Fibroblast of lung (primary cell): Measurements from ENCODE around the gene STX12.

Source experiments
- EZH2 ChIP-seq: IDR thresholded peaks from 2 replicates; pipeline ENCODE4 v1.5.1; 2012; ENCODE audit warnings: low read length, control low read depth, mild to moderate bottlenecking; ENCODE audit errors: missing control alignments
- TF ChIP-seq, protein P1 (sequence below), 2 donors: IDR thresholded peaks in 1 of 2; conservative IDR thresholded peaks in 1 of 2; 1 replicate in 1 of 2; 2 replicates in 1 of 2; pipeline ENCODE4 v1.5.1; 2011 to 2012; ENCODE audit warnings: low read length in 2 of 2, control low read depth in 1 of 2, inconsistent platforms in 1 of 2, low read depth in 1 of 2, mild to moderate bottlenecking in 1 of 2

DNA sequence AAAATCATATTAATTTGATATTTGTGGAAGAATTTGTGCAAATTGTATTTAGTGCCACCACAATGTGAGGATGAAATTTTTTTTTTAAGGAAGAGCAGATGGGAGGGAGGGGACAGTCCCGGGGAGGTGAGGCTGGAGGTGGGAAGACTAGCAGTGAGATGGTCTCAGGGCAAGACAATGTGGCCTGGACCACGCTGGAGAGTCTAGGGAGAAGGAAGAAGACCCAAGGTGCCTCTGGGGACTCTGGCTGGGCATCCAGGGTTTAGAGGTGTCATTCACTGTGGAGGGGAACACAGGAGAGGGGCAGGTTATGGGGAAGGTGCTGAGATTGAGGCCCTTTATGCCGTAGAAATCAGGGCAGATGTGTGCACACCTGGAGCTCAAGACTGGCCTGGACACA is 89.0 kb downstream of the STX12 start:
- no peak for TF ChIP-seq EZH2
- TF ChIP-seq, protein P1, sequence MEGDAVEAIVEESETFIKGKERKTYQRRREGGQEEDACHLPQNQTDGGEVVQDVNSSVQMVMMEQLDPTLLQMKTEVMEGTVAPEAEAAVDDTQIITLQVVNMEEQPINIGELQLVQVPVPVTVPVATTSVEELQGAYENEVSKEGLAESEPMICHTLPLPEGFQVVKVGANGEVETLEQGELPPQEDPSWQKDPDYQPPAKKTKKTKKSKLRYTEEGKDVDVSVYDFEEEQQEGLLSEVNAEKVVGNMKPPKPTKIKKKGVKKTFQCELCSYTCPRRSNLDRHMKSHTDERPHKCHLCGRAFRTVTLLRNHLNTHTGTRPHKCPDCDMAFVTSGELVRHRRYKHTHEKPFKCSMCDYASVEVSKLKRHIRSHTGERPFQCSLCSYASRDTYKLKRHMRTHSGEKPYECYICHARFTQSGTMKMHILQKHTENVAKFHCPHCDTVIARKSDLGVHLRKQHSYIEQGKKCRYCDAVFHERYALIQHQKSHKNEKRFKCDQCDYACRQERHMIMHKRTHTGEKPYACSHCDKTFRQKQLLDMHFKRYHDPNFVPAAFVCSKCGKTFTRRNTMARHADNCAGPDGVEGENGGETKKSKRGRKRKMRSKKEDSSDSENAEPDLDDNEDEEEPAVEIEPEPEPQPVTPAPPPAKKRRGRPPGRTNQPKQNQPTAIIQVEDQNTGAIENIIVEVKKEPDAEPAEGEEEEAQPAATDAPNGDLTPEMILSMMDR (conservative IDR thresholded peaks at IDR 0.05 in 1 of 2, IDR thresholded peaks at IDR 0.05 in 1 of 2; ENCODE audit: low read depth in 1 of 2, low read length in 2 of 2) = no peak
